Pons (tissue), 1 donor: Measurements from ENCODE around the gene PPME1.

ENCODE experiments used
- DNase-seq: peaks from one replicate; pipeline ENCODE4 v3.0.0-alpha.2; 2016; ENCODE audit warnings: low spot score

PPME1 gene

GRCh38 chr11:74226907-74227306 is 55.8 kb downstream of the PPME1 start:
- DNase-seq = no peak

GRCh38 chr11:74232311-74232950 is 61.3 kb downstream of the PPME1 start:
- DNase-seq = no peak

- no peak for DNase-seq
Measured at GRCh38 chr11:74233683-74234082, 62.6 kb downstream of the PPME1 start.

GRCh38 chr11:74235121-74235520 is 64.0 kb downstream of the PPME1 start:
- DNase-seq = no peak

GRCh38 chr11:74237541-74237940 is 66.5 kb downstream of the PPME1 start:
- DNase-seq = no peak

GRCh38 chr11:74238243-74238642 is 67.2 kb downstream of the PPME1 start:
- peak; percentile 7 for DNase-seq

GRCh38 chr11:74248469-74248868 is 77.4 kb downstream of the PPME1 start:
- DNase-seq = no peak

- DNase-seq = no peak
Measured at GRCh38 chr11:74249496-74249895, 78.4 kb downstream of the PPME1 start.

- no peak for DNase-seq
Measured at GRCh38 chr11:74253361-74253760, 82.3 kb downstream of the PPME1 start.

- peak; percentile 69 for DNase-seq
Measured at GRCh38 chr11:74255741-74256375, 84.8 kb downstream of the PPME1 start.

GRCh38 chr11:74256378-74257133 is 85.5 kb downstream of the PPME1 start:
- no peak for DNase-seq

GRCh38 chr11:74257959-74258553 is 87.0 kb downstream of the PPME1 start:
- peak; percentile 48 for DNase-seq

GRCh38 chr11:74262725-74263124 is 91.6 kb downstream of the PPME1 start:
- no peak for DNase-seq

GRCh38 chr11:74265256-74265655 is 94.2 kb downstream of the PPME1 start:
- DNase-seq = no peak

- no peak for DNase-seq
Measured at GRCh38 chr11:74267014-74267413, 95.9 kb downstream of the PPME1 start.

- no peak for DNase-seq
Measured at GRCh38 chr11:74268456-74268855, 97.4 kb downstream of the PPME1 start.

- no peak for DNase-seq
Measured at GRCh38 chr11:74269161-74269811, 98.2 kb downstream of the PPME1 start.

GRCh38 chr11:74272276-74272675 is 101.2 kb downstream of the PPME1 start:
- DNase-seq = no peak

- DNase-seq = no peak
Measured at GRCh38 chr11:74276581-74276980, 105.5 kb downstream of the PPME1 start.

- DNase-seq = no peak
Measured at GRCh38 chr11:74278103-74278502, 107.0 kb downstream of the PPME1 start.

- DNase-seq = no peak
Measured at GRCh38 chr11:74278721-74279161, 107.7 kb downstream of the PPME1 start.

- DNase-seq = no peak
Measured at GRCh38 chr11:74279256-74279655, 108.2 kb downstream of the PPME1 start.
